ENCODE data around the gene SPACA5. TPM values are rescaled to one million over a fixed set of nuclear protein-coding genes. Genes with fewer than 3 reads are reported as not detected.
"Not testable (repeated sequence)": the region's sequence is repeated elsewhere in the genome, so short reads cannot be mapped to it uniquely, and the experiment has no call there.

Gene SPACA5
- total RNA-seq, 8 experiments from 2014 or later = not detected

DNA sequence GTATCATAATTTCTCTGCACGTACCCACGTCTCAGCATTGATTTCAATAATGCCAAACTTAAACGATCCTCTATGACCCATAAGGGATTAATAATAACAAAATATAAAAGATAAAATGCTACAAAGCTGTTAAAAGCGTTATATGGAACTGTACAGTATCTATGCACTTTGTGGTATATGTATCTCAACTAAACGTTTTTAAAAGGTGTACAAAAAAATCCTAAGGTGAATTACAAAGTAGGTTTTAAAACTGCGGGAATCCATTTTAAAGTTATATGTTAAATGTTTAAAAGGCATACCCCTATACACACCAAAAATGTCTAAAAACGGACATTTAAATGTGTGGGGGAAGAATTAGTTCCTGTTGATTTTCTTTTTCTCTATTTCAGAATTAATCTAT is 3.9 kb upstream of the SPACA5 start:
- 0 to 70% (median 35%) methylated on average over 1 to 6 of the region's 7 CpGs; no CpG with 5 or more reads in 2 of the 10 experiments for whole genome bisulfite sequencing, 10 experiments
- Histone ChIP-seq H3K4me1 (replicated peaks in 1 of 2) (no peaks in the 10 kb centered on the region), H3K27ac (no peak overlapping the region), H3K4me3 (peak overlapping the region; percentile 48 to 80 (median 62))
- ATAC-seq (replicated peaks in 6 of 8) = no peak
- in situ Hi-C loops (cut with MboI; ENCODE audit: low pct_unique_long_range_greater_than_20kb in 2 of 9, low sequenced_read_pairs in 9 of 9, unreplicated experiment in 9 of 9) = no loop called here

- in situ Hi-C loops (cut with MboI; ENCODE audit: low pct_unique_long_range_greater_than_20kb in 2 of 9, low sequenced_read_pairs in 9 of 9, unreplicated experiment in 9 of 9) = no loop called here
- Histone ChIP-seq H3K27ac (peak overlapping the region in 1 of 2 donors; percentile 68), H3K4me3 (peak overlapping the region; percentile 48 to 80 (median 62)), H3K4me1 (replicated peaks in 1 of 2) (no peaks in the 10 kb centered on the region)
- 0% methylated on average over 1 of the region's 18 CpGs; no CpG with 5 or more reads in 9 of the 10 experiments for WGBS, 10 experiments
- peak in 6 of 8 experiments; percentile 4 to 16 (median 10) for ATAC-seq (replicated peaks in 6 of 8)
Observed at GRCh38 chrX:48003367-48003757, 3.4 kb upstream of the SPACA5 start.

GRCh38 chrX:48003758-48004457 is 2.9 kb upstream of the SPACA5 start, which contains the start of gene ZNF182:
TSS of gene ZNF182 (minus strand) at chrX:48003989. CDS start at chrX:48002609, 1,380 bp downstream.
- WGBS, 10 experiments = 0 to 31% methylated on average over 1 to 8 of the region's 34 CpGs; no CpG with 5 or more reads in 8 of the 10 experiments
- no peaks in the 10 kb centered on the region for H3K4me1 ChIP-seq (replicated peaks in 1 of 2)
- peak; percentile 95 to 98 (median 96) for ATAC-seq (replicated peaks in 6 of 8)
- peak within 1 kb of the TSS; percentile 68 to 71 for H3K27ac ChIP-seq
- H3K4me3 ChIP-seq = peak within 1 kb of the TSS; percentile 48 to 80 (median 62)
- in situ Hi-C loops (cut with MboI; ENCODE audit: low pct_unique_long_range_greater_than_20kb in 2 of 9, low sequenced_read_pairs in 9 of 9, unreplicated experiment in 9 of 9) = no loop called here

DNA sequence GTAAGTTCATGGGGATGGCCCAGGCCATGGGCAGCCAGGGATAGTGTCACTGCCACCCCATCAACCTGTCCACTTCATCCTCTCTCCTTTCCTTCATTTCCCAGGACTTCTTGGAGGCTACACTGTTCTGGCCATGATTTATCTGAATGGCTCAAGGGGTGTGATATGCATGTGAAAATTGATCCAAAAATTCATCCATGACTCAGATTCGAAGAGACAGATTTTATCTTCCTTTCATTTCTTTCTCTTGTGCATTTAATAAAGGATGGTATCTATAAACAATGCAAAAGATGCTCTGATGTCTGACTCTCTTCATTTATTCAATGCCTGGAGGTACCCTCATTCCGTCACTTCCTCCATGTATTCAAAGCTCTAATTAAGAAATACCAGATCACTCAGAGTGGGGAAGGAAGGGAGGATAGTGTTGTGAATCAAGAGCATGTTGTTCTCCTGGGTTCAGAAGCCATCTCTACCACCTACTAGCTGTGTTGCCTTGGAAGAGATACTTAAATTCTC is 2.7 kb downstream of the SPACA5 start:
- H3K4me1 ChIP-seq (replicated peaks in 1 of 2); in situ Hi-C loops (cut with MboI; ENCODE audit: low pct_unique_long_range_greater_than_20kb in 2 of 9, low sequenced_read_pairs in 9 of 9, unreplicated experiment in 9 of 9): not testable (repeated sequence)
- no CpG with 5 or more reads among the region's 2 CpGs for WGBS, 10 experiments

GRCh38 chrX:48016583-48017310 is 10.0 kb downstream of the SPACA5 start:
- WGBS, 10 experiments = no CpG with 5 or more reads among the region's 46 CpGs
- H3K27ac ChIP-seq; in situ Hi-C loops (cut with MboI; ENCODE audit: low pct_unique_long_range_greater_than_20kb in 2 of 9, low sequenced_read_pairs in 9 of 9, unreplicated experiment in 9 of 9); H3K4me3 ChIP-seq; ATAC-seq (replicated peaks in 6 of 8); H3K4me1 ChIP-seq (replicated peaks in 1 of 2): not testable (repeated sequence)

More for the DNA sequence above, 2.7 kb downstream of the SPACA5 start:
- H3K27ac ChIP-seq, H3K4me3 ChIP-seq: not testable (repeated sequence)
- peak in 3 of 8 experiments; percentile 56 to 76 (median 59) for ATAC-seq (replicated peaks in 6 of 8)

DNA sequence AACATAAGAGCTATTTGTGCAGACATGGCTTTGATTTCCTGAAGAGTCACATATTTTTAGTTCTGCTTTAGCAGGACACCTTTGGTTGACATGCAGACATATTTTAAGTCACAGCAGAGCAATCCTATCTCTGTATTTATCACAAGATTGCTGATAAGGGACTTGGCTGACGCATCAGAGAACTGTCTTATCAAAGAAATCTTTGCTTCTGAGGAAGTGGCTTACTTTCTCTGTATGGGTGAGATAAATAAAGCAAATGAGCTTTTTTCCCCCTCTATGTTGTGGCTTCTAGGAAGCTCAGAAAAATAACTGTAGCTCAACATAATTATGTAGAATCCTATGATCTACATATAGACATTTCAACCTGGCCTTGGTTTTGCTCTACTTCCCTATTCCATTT is 13.1 kb downstream of the SPACA5 start:
- WGBS, 10 experiments = no CpG with 5 or more reads among the region's 1 CpG
- not testable (repeated sequence) for H3K4me1 ChIP-seq (replicated peaks in 1 of 2); H3K27ac ChIP-seq; H3K4me3 ChIP-seq; ATAC-seq (replicated peaks in 6 of 8)
- in situ Hi-C loops (cut with MboI; ENCODE audit: low pct_unique_long_range_greater_than_20kb in 2 of 9, low sequenced_read_pairs in 9 of 9, unreplicated experiment in 9 of 9) = loop anchor here in 1 of 9 experiments (10.0 kb wide), 1 partner anchor 185 kb away; the partner anchor contains the start of gene ZNF81

DNA sequence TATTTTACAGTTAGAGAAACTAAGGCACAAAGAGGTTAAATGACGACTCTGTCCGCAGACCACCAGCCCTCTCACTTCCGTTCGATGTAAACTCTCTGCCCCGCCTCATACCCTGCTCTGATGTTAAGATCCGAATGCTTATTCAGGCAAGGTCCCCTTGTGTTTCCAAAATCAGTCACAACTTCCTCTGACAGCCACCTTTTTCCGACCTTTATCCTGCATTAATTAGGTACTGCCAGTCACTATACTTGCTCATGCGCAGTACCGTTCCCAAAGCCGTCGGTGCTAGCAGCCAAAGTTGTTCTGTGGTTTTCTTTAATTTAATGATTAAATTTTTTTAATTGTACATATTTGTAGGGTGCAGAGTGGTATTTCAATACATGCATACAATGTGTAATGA is 13.7 kb downstream of the SPACA5 start:
- ATAC-seq (replicated peaks in 6 of 8); H3K27ac ChIP-seq; H3K4me1 ChIP-seq (replicated peaks in 1 of 2); H3K4me3 ChIP-seq: not testable (repeated sequence)
- in situ Hi-C loops (cut with MboI; ENCODE audit: low pct_unique_long_range_greater_than_20kb in 2 of 9, low sequenced_read_pairs in 9 of 9, unreplicated experiment in 9 of 9) = loop anchor here in 1 of 9 experiments (10.0 kb wide), 1 partner anchor 186 kb away; the partner anchor contains the start of gene ZNF81
- WGBS, 10 experiments = 35 to 94% (median 64%) methylated on average over 2 to 8 of the region's 11 CpGs; no CpG with 5 or more reads in 6 of the 10 experiments

DNA sequence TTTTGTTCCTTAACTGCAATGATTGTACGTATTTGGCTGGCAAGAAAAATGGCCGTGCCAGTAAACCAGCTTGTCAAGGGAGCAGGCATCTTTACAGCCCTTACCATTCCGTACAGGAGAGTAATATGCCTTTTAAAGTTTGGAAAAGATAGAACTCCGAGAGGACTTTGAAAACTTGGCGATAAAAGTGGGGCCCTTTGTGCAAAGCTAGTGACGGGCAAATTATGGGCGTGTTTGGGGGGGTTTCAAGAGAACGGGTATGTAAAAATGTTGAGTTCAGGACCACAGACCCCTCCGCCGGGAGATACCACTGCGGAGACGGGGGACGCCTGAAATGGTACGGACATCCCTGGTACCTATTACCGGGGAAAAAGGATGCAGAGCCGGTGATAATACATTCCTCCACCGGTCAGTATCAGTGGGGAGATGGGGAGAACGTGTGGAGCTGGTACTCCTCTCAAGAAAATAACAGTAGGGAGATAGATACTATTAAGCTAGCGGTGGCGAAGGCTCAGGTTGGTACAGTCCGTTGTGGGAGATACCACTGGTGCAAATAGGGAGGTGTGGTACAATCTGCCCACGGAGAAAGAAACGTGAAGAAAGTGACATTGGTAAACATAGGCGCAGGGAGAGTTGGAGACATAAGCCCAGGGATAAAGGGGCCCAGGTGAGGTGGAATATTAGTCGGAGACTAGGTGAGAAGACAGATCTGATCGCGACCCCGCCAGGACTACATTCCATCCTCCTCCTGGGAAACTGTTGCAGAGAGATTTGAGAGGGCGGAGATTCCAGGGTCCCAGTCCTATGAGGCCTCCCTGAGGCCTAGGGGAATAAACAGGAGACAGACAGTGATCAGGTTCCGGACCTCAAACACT is 14.5 kb downstream of the SPACA5 start:
- ATAC-seq (replicated peaks in 6 of 8) = peak; percentile 82 to 87 (median 85)
- peak overlapping the region; percentile 100 for H3K27ac ChIP-seq
- in situ Hi-C loops (cut with MboI; ENCODE audit: low pct_unique_long_range_greater_than_20kb in 2 of 9, low sequenced_read_pairs in 9 of 9, unreplicated experiment in 9 of 9) = loop anchor here in 1 of 9 experiments (10.0 kb wide), 1 partner anchor 186 kb away; the partner anchor contains the start of gene ZNF81
- WGBS, 10 experiments = 0 to 29% (median 0%) methylated on average over 1 to 20 of the region's 30 CpGs; no CpG with 5 or more reads in 4 of the 10 experiments
- peak overlapping the region; percentile 76 to 100 (median 83) for H3K4me3 ChIP-seq
- peaks cover 0 to 3% of the 10 kb centered on the region in 2 donors for H3K4me1 ChIP-seq (replicated peaks in 1 of 2)

- in situ Hi-C loops (cut with MboI; ENCODE audit: low pct_unique_long_range_greater_than_20kb in 2 of 9, low sequenced_read_pairs in 9 of 9, unreplicated experiment in 9 of 9) = loop anchor here in 1 of 9 experiments (10.0 kb wide), 1 partner anchor 187 kb away; the partner anchor contains the start of gene ZNF81
- Histone ChIP-seq H3K4me3 (no peak overlapping the region), H3K4me1 (replicated peaks in 1 of 2) (peaks cover 2 to 3% of the 10 kb centered on the region in 2 donors), H3K27ac (no peak overlapping the region)
- WGBS, 10 experiments = no CpG with 5 or more reads among the region's 3 CpGs
- no peak for ATAC-seq (replicated peaks in 6 of 8)
Observed at GRCh38 chrX:48022100-48022499, 15.3 kb downstream of the SPACA5 start.

DNA sequence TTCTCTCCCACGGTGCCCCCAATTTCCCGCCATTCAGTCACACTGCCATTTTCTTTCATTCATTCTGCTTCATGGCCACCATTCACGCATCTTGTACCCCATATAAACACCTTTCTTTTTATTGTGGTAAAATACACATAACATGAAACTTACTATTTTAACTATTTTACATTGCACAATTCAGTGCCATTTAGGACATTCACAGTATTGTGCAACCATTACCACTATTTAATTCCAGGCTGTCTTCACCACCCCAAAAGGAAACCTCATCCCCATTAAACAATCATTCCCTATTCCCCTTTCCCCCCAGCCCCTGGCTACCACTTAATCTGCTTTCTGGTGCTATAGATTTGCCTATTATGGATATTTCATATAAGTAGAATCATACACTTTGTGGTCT is 15.9 kb downstream of the SPACA5 start:
- ATAC-seq (replicated peaks in 6 of 8) = no peak
- WGBS, 10 experiments = 44 to 100% (median 60%) methylated on average over 1 to 2 of the region's 3 CpGs; no CpG with 5 or more reads in 7 of the 10 experiments
- in situ Hi-C loops (cut with MboI; ENCODE audit: low pct_unique_long_range_greater_than_20kb in 2 of 9, low sequenced_read_pairs in 9 of 9, unreplicated experiment in 9 of 9) = loop anchor here in 1 of 9 experiments (10.0 kb wide), 1 partner anchor 188 kb away; the partner anchor contains the start of gene ZNF81
- Histone ChIP-seq H3K27ac (no peak overlapping the region), H3K4me1 (replicated peaks in 1 of 2) (peaks cover 2 to 3% of the 10 kb centered on the region in 2 donors), H3K4me3 (no peak overlapping the region)

DNA sequence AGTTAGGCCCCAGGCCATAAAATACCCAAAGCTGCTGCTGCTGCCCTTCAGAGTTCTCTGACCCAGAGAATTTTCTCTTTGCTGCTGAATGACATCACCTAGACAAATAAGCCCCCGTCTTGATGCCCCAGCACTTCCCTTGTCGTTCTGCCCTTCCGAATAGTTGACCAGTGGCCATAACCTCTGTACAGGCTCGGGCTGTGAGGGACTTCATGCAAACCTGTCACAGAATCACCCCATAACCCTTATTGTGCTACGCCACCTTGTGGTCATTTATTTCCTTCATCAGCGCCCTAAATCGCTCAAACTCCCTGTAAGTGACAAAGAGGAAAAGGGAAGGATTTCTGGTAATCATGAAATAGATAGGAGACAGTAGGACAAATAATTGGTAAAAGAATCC is 18.8 kb downstream of the SPACA5 start:
- no peak overlapping the region for H3K27ac ChIP-seq
- ATAC-seq (replicated peaks in 6 of 8) = peak; percentile 16 to 63 (median 51)
- H3K4me1 ChIP-seq (replicated peaks in 1 of 2) = peaks cover 2 to 3% of the 10 kb centered on the region in 2 donors
- WGBS, 10 experiments = 10 to 19% methylated on average over 2 to 4 of the region's 7 CpGs; no CpG with 5 or more reads in 8 of the 10 experiments
- no peak overlapping the region for H3K4me3 ChIP-seq
- in situ Hi-C loops (cut with MboI; ENCODE audit: low pct_unique_long_range_greater_than_20kb in 2 of 9, low sequenced_read_pairs in 9 of 9, unreplicated experiment in 9 of 9) = loop anchor here in 1 of 9 experiments (10.0 kb wide), 1 partner anchor 191 kb away; the partner anchor contains the start of gene ZNF81

DNA sequence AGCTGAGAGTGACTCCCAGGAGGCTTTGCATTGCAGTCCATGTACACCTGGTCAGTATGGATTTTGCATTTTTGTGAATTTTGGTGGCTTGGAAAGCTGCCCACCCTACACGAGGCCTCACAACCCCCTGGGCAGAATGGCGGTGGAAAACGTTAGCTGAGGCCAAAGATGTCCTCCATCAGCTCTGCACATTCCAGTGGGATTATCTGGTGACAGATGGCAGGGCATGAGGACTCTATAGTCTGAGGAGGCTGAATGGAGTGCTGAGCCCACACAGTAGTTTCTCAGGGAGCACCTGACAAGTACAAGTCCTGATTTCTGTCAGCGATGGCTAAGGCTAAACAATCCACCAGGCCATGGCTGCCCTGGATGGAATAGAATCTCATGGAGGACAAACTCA is 20.8 kb downstream of the SPACA5 start:
- not testable (repeated sequence) for H3K4me1 ChIP-seq (replicated peaks in 1 of 2); H3K27ac ChIP-seq; H3K4me3 ChIP-seq; ATAC-seq (replicated peaks in 6 of 8)
- 31 to 90% (median 80%) methylated on average over 1 to 3 of the region's 4 CpGs; no CpG with 5 or more reads in 7 of the 10 experiments for WGBS, 10 experiments
- in situ Hi-C loops (cut with MboI; ENCODE audit: low pct_unique_long_range_greater_than_20kb in 2 of 9, low sequenced_read_pairs in 9 of 9, unreplicated experiment in 9 of 9) = loop anchor here in 1 of 9 experiments (10.0 kb wide), 1 partner anchor 193 kb away; the partner anchor contains the start of gene ZNF81

All from motor neuron (in vitro differentiated cells).